ENCODE results near the gene TMEM232. TPM values are rescaled to one million over a fixed set of nuclear protein-coding genes. Genes with fewer than 3 reads are reported as not detected.

Gene TMEM232
- total RNA-seq, 1 donor from 2014 or later: 2.3 TPM

DNA sequence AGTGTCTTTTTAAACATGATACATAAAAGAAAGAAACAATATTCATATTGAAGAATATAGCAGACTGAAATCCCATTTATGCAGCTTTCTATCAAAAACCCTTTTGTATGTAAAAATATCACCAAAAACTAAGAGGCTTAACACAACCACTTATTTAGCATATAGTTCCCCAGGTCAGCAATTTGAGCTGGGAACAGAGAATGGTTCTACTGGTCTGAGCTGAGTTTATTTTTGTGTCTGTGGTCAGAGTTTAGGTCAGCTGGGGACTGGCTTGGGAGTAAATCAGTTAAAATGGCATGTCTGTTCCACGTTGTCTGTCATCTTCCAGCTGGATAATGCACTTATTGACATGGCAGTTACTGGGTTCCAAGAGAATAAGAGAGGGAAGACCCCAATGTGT lies 165.0 kb downstream of the TMEM232 start:
- Mint-ChIP-seq H3K4me3 (ENCODE audit: unreplicated experiment) (no peak overlapping the region), H3K9me3 (ENCODE audit: low read depth) (peaks cover 2% of the 10 kb centered on the region), H3K27ac (ENCODE audit: unreplicated experiment) (no peak overlapping the region), H3K36me3 (ENCODE audit: low read depth) (peaks cover 1% of the 10 kb centered on the region), H3K4me1 (ENCODE audit: low read depth) (peaks cover 13% of the 10 kb centered on the region), H3K27me3 (ENCODE audit: low read depth) (no peaks in the 10 kb centered on the region)
- DNase-seq (ENCODE audit: low spot score): no peak
- TF ChIP-seq, protein P1, sequence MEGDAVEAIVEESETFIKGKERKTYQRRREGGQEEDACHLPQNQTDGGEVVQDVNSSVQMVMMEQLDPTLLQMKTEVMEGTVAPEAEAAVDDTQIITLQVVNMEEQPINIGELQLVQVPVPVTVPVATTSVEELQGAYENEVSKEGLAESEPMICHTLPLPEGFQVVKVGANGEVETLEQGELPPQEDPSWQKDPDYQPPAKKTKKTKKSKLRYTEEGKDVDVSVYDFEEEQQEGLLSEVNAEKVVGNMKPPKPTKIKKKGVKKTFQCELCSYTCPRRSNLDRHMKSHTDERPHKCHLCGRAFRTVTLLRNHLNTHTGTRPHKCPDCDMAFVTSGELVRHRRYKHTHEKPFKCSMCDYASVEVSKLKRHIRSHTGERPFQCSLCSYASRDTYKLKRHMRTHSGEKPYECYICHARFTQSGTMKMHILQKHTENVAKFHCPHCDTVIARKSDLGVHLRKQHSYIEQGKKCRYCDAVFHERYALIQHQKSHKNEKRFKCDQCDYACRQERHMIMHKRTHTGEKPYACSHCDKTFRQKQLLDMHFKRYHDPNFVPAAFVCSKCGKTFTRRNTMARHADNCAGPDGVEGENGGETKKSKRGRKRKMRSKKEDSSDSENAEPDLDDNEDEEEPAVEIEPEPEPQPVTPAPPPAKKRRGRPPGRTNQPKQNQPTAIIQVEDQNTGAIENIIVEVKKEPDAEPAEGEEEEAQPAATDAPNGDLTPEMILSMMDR (IDR thresholded peaks at IDR 0.05): no peak

DNA sequence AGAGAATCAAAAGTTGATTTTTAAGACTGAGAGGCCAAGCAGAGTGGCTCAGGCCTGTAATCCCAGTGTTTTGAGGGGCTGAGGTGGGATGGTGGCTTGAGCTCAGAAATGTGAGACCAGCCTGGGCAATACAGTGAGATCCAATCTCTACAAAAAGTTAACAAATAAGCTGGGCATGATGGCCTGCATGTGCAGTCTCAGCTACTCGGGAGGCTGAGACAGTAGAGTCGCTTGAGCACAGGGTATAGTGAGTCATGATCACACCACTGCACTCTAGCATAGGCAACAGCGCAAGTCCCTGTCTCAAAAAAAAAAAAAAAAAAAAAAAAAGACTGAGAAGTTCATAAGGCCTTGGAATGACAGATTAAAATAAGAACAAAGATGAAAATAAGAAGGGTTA lies 177.2 kb downstream of the TMEM232 start:
- H3K27me3 Mint-ChIP-seq (ENCODE audit: low read depth): no peaks in the 10 kb centered on the region
- TF ChIP-seq, protein P1 (IDR thresholded peaks at IDR 0.05): no peak
- peaks cover 15% of the 10 kb centered on the region for H3K9me3 Mint-ChIP-seq (ENCODE audit: low read depth)
- no peak for DNase-seq (ENCODE audit: low spot score)
- H3K4me3 Mint-ChIP-seq (ENCODE audit: unreplicated experiment): no peak overlapping the region
- no peaks in the 10 kb centered on the region for H3K36me3 Mint-ChIP-seq (ENCODE audit: low read depth)
- peaks cover 8% of the 10 kb centered on the region for H3K4me1 Mint-ChIP-seq (ENCODE audit: low read depth)
- H3K27ac Mint-ChIP-seq (ENCODE audit: unreplicated experiment): no peak overlapping the region

DNA sequence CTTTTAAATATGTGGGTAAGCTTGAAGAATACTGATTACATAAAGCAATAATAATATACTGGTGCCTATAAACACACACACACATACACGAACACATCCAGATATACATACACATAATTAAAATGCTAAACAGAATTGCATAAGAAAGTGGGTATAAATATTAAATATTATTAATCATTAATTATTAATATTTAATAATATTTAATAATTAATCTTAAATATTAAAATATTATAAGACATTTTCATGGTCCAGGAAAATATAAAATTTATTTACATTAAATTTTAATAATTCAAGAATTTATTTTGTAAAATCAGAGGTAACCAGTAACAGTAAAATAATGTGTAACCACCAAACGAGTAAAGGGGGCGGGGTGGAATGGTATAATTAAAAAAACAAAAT lies 178.3 kb downstream of the TMEM232 start:
- Mint-ChIP-seq H3K4me3 (ENCODE audit: unreplicated experiment) (no peak overlapping the region), H3K9me3 (ENCODE audit: low read depth) (peaks cover 12% of the 10 kb centered on the region), H3K27me3 (ENCODE audit: low read depth) (no peaks in the 10 kb centered on the region), H3K4me1 (ENCODE audit: low read depth) (peaks cover 8% of the 10 kb centered on the region), H3K27ac (ENCODE audit: unreplicated experiment) (no peak overlapping the region), H3K36me3 (ENCODE audit: low read depth) (no peaks in the 10 kb centered on the region)
- DNase-seq (ENCODE audit: low spot score): no peak
- TF ChIP-seq, protein P1 (IDR thresholded peaks at IDR 0.05): no peak

DNA sequence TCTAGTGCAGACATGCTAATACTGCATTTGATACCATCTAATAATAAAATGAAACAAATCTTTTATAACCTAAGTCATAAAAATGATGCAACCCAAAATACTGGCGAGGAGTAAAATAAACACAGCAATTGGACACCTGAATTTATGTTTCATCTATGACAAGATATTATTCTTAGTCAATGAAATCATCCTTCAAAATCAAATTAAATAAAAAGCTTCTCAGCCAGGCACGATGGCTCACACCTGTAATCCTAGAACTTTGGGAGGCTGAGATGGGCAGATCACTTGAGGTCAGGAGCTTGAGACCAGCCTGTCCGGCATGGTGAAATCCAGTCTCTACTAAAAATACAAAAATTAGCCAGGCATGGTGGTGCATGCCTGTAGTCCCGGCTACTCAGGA lies 179.0 kb downstream of the TMEM232 start:
- Mint-ChIP-seq H3K9me3 (ENCODE audit: low read depth) (peaks cover 7% of the 10 kb centered on the region), H3K36me3 (ENCODE audit: low read depth) (no peaks in the 10 kb centered on the region), H3K27ac (ENCODE audit: unreplicated experiment) (no peak overlapping the region), H3K27me3 (ENCODE audit: low read depth) (no peaks in the 10 kb centered on the region), H3K4me1 (ENCODE audit: low read depth) (peaks cover 8% of the 10 kb centered on the region), H3K4me3 (ENCODE audit: unreplicated experiment) (no peak overlapping the region)
- TF ChIP-seq, protein P1 (IDR thresholded peaks at IDR 0.05): no peak
- no peak for DNase-seq (ENCODE audit: low spot score)

DNA sequence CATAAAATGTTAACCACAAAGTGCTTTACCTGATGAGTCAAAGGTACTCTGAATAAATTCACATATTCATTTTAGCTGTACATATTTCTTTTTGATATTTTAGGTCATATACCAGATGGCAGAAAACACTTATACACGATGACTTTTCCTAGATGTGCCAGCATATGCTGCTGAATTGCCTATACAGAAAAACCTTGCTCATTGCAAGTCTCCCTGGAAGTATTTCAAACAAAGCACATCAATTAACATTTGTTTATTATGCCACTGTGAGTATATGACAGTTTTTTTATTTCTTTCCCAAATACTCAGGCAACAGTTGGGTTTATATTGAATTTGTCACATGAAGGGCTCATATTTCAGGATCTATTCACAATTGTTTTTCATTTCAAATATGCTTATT lies 180.8 kb downstream of the TMEM232 start:
- Mint-ChIP-seq H3K36me3 (ENCODE audit: low read depth) (no peaks in the 10 kb centered on the region), H3K4me1 (ENCODE audit: low read depth) (peaks cover 8% of the 10 kb centered on the region)
- no peak for DNase-seq (ENCODE audit: low spot score)

More for the DNA sequence above, 180.8 kb downstream of the TMEM232 start:
- no peaks in the 10 kb centered on the region for H3K27me3 Mint-ChIP-seq (ENCODE audit: low read depth)
- no peak overlapping the region for H3K27ac Mint-ChIP-seq (ENCODE audit: unreplicated experiment)
- H3K4me3 Mint-ChIP-seq (ENCODE audit: unreplicated experiment): no peak overlapping the region
- H3K9me3 Mint-ChIP-seq (ENCODE audit: low read depth): peaks cover 3% of the 10 kb centered on the region
- TF ChIP-seq, protein P1 (IDR thresholded peaks at IDR 0.05): no peak

All from chondrocyte (in vitro differentiated cells).